HG02623 (cell line): ENCODE data around the gene ANK2.

ENCODE experiments used
- ATAC-seq: cut with Tn5 transposase; IDR thresholded peaks from one replicate; pipeline ENCODE4 v1.9.1; 2021; ENCODE audit warnings: moderate library complexity; ENCODE audit not compliant: unreplicated experiment

ANK2 gene

DNA sequence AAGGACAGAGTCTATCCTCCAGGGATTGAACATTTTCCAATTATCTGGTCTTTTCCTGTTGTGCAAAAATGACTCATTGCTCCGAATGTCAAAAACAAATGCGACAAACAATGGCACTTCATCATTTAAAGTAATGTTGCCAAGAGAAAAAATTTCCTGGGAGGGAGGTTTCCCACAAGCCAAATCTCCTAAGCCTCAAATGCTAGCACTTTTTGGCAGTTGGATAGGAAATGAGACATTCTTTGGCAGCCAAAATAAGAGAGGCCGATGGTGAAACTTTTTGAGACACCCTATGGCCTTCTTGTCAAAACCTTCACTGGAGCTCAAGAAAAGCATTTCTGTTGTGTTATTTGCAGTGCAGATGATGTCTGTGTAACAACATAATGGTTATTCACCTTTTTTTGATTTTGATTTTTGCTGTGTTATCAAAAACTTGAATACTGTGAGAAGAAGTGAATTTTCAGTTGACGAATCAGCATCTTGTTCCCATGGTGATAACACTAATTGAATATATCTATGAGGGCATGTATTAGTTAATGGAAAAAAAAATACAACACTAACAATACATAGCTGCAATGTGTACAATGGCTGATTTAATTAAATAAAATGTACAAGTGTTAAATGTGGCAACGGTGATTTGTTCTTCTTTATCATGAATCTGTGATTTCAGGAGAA lies 333.8 kb downstream of the ANK2 start:
- no peak for ATAC-seq

DNA sequence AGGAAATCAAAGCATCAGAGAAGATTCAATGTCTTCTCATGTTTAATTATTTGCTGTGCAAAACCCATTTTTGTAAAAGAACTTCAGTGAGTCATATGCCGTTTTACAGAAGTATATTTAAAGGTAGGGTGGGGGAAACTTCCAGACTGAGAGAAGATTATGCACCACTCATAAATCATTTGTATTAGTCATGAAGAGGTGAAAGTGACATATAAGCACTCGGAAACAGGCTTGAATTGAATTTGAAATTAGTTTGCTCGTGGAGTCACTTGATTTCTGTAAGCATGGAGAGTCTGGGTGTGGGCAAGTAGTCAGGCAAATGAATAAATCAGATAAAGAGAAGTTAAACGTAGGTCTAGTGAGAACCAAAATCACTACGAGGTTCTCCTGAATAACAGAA lies 335.1 kb downstream of the ANK2 start:
- no peak for ATAC-seq

DNA sequence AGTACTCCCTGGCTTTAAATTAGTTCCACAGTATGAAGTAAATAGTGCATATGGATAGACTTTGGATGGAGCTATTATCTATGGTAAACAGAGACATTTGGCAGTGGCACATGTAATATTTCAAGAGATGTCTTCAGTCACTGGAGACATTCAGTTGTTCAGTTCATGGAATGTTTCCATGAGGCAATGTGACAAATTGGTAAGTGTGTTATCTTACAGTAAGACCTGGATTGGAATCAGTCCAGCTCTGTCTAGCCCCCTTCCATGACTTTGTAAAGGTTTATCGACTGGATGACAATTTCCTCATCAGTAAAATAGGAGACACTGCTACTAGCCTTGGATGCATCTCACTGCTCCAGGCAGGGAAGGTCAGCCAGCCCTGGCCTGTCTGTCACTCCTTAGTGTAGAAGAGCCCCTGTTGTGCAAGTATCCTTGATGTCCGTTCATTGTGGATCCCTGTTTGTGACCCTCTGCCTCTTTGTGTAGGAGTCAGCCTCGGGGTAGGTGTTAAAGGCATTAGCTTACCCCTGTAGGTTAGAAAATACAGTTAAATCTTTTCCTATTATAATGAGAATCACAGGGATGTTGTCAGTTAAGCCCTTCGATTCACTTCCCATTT lies 335.9 kb downstream of the ANK2 start:
- no peak for ATAC-seq

DNA sequence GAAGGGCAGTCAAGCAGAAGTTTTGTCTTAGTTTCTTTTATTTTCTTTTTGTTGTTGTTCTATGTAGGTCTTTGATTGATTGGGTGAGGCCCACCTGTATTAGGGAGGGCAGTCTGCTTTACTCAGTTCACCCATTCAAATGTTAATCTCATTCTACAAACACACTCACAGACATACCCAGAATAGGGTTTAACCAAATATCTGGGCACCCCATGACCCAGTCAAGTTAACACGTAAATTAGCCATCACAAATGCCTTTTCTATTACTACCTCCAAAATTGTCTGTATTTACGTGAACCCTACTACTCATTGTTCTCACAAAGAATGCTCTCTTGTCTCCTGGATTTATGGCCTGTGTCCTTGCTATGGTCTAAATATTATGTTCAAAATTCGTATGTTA lies 339.7 kb downstream of the ANK2 start:
- ATAC-seq = no peak

DNA sequence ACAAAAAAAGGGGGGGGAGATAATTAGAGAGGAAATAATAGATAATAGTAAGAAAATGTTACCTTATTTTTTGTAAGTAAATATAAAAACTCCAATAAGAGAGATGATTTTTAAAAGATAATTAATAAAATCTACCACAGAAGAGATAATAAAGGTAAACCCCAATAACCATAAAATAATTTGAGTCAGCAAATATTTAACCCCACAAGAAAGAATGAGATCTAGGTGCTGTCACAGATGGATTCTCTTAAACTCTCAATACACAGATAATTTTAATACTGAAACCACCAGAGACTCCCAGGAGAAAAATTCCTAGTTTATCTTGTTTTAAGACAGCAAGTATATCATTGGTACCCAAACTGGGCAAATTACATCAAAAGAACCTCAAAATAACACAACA lies 341.4 kb downstream of the ANK2 start:
- no peak for ATAC-seq

DNA sequence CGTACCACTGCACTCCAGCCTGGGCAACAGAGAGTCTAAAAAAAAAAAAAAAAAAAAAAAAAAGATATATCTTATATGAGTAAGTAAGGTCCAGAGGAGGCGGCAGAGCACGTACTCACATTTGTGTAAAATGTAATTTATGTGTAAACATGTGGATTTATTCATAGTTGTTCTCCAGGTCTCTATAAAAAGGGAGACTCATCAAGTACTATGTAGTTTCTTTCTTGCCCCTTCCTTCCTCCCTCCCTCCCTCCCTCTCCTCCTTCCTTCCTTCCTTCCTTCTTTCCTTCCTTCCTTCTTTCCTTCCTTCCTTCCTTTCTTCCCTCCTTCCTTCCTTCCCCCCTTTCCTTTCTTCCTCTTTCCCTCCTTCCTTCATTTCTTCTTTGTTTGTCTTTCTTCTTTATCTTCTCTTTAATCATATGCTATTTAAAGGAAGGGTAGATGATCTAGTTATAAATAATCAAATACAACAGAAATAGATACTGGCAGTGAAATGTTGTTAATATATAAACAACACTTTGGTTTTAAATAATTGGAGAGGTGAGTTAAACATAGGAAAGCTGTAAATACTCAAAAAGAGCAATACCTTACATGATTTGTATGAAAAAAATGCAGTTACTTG lies 344.8 kb downstream of the ANK2 start:
- ATAC-seq = no peak

DNA sequence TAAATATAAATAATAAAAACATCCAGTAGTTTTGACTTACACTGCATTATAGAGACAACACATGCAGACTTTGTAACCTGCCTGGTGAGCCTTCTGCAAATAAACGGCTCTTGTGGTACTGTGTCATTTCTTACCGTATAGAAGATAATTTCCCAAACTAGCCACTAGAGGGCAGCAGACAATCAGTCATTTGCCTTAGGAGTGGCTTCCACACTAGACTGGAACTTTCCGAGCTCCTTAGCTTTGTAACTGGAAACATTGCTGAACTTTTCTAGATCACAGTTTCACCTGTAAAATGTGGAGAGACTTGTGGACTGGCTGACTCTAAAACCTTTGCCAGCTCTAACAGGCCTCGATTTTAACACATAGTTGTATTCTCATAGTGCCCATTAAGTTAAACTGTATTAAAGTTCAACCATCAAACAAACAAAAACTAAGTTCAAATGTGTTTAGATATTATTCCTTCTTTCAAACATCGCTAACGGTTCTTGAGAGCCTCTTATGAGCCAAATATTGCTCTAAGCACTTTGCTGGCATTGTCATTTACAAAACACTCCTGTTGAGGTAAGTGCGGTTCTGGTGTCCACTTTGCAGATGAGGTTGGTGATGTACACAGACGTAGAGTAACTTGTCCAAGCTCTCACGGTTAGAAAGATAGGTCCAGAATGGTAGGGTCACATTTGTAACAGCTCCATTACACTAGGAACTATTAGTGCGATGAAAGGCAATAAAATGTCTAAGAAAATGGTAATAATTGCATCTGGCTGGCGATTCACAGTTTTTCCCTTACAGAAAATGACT lies 345.5 kb downstream of the ANK2 start:
- ATAC-seq = peak; percentile 92

DNA sequence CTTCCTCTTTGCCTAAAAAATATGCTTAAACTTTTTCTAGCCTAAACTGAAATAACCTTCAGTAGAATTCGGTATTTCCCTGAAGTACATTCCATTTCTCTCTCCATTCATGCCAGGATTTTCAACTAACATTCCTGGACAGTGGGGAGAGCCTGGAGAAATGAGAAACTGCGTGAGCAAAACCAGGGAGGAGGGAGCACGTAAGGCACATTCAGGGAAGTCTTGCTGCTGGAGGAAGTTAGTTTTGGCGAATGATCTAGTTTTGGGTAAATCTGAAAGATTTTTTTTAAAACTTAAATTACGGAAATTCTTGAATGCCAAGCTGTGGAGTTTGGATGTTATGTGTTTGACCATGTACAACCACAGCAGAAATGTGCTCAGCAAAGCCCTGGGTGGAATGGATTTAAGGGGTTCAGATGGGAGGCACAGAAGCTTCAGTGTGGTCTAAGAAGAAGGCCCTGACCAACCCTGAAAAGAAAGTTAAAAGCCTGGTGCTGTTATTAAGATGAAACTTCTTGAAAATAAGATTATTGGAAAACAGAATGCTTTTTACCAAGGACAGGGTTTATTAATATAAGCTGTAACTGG lies 347.8 kb downstream of the ANK2 start:
- ATAC-seq = no peak

DNA sequence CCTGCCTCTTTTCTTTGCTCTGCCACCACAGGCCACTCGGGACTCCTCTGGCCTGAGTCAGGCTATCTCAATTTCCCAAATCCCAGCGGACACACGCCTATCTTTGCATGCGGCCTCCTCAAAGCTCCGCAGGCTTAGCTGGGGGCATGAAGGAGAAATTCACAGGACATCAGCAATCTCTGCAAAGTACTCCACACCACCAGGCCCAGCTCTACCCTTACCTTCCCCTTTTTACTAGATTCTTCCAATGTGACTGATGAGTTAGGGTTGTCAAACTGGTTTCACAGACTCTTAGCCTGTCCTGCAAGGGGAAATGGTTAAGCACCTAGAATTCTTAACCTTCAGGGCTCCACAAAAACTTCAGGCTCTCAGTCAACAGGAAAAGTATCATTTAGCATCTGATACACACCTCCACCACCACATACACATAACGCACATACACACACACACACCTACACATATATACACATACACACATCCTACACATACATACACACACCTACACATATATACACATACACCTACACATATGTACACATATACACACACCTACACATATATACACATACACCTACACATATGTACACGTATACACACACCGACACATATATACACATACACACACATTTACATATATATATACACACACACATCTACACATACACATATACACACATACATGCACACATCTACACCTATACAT lies 349.1 kb downstream of the ANK2 start:
- no peak for ATAC-seq

DNA sequence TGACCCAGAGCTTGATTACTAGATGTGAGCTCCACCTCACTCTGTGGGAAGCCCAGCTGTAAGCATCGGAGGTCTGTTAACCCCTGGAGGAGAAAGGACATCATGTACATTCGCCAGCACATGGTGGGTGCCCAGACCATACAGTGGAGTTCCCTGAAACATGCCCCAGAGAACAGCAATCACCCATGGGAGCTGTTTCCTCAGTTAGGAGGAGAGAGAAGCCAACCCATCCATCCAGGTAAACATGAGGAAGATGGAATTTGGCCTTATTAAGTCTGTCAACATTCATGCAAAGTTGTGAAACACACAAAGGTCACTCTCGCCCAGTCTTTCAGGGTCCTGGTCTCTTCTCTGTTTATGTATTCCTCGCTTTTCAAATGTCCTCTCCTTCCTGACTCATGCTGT lies 354.7 kb downstream of the ANK2 start:
- ATAC-seq = no peak

DNA sequence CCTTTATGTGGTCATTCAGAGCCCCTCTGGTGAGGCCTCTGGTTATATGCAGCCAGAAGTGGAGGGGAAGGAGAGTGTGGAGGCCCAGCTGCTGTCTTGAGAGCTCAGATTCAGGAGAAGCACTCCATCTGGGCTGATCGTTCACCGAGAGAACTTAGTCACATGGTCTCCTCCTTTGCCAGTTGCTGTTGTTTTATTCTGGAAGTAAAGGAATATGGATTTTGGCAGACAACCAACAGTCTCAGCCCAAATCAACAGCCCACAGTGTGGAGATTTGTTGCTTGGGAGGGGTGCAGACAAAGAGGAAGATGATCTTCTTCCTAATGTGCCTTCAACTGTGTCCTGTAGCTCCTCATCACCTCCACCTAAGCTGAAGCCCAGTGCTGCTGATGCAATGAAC lies 355.4 kb downstream of the ANK2 start:
- no peak for ATAC-seq

DNA sequence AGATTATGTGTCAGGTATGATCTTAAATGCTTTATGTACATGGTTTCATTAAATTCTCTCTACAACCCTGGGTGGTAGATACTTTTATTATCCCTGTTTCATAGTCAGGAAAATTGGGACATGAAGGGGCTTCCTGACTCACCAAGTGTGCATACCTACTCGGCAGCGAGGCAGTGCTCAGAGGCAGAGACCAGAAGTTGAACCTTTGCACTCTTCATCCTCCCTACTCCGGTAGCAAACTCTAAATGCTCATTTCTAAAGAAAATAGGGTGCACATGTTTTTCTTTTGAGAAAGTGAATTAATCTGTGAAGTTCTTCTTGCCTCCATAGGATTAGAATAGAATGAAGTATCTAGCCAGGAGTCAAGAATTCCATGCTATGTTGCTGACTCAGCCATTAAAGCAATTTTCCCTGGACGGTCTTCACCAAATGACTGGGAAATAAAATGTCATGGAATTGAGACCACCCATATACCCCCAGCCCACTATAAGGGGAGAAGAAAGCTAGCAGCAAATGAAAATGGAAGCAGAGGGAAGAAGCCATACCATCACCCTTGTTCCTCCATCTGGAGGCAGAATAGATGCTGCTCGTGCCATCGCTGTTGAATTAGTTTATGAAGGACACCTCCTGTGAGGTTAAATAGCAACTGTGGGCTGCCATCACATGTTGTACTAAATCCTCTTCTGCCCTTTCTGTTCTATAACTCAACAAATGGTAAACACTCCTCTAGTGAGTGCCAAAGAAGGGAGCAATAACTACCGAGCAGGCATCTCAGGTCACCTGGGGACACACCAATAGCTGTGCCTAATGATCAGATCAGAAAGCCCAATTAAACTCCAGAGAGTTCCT lies 356.6 kb downstream of the ANK2 start:
- no peak for ATAC-seq

DNA sequence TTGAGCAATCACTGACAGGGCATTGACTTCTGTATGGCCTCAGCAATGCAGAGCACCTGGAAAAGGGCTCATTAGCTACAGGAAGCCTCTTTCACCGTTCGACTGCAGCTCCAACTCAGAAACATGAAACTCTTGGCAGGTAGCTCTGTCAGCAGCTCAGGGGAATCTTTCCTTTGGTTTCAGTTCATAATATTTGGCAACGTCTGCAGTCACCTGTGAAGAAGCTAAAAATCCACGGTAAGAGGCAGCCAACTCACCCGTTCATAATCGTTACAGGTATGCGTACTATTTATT lies 357.2 kb downstream of the ANK2 start:
- ATAC-seq = no peak

DNA sequence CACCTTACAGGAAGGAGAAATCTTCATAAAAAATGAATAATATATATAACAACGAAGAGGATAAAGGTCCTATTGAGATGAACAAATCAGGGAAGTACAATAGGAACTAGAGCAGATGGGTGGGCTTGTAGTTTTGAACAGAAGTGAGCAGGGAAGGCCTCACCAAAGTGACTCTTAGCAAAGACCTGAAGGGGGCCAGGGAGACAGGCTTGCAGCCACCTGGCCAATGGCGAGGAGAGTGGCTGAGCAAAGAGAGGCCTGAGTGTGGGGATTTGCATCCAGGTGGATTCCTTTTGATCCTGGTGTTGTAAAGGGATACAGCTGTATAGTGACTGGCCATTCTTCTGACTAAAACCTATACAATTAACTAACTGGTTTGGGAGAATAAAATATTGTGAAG lies 358.0 kb downstream of the ANK2 start:
- no peak for ATAC-seq

DNA sequence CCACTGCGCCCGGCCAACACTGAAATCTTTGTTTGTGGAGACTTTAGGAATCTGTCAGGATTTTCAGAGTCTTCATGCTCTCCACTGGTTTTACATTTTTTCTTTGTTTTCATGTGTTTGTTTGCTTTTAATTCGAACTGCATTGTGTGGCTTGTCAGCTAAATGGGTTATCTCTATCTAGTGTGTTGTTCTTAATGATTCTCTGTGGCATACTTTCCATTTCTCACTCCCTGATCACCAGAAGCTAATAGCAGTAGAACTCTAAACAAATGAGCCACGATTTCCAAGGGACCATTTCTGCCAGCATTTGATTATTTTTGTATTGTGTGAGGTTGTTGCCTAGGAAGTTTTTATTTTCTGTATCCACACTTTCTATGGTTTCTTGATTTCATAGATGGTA lies 359.7 kb downstream of the ANK2 start:
- no peak for ATAC-seq

DNA sequence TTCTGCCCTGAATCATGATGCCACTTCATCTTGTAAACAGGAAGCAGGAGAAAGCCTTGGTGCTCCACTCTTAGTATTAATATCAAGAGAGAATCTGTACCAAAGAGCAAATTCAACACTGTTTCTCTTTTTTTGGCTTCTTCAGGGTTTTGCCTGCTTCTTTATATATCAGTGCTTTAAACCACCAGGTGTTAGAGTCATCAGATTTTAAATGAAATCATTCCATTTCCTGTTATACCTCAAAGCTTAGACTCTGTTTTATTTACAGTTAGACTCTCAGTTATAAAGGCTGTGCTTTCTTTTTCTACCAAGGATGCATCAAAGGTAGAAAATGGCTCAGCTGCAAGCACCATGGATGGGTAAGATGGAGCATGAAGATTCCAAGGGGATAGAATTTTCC lies 361.2 kb downstream of the ANK2 start:
- ATAC-seq = no peak

DNA sequence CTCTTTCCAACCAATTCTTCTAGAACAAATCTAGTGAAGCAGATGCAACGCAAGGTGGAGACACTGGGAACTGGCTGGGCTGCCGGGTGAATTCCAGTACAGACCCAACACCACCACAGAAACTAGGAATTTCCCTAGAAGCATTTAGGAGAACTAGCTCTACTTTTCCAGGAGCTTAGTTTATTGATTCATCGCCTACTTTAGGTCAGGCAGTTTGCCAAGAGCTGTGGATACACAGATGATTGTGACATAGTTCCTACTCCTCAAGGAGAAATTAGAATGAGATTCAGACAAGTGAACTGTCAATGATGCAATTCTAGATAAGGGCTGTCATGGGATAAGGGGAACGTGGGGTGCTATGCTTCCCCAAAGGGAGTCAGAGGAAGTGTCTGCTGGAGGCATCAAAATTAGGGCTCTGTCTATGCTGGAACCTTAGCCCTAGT lies 362.1 kb downstream of the ANK2 start:
- no peak for ATAC-seq

DNA sequence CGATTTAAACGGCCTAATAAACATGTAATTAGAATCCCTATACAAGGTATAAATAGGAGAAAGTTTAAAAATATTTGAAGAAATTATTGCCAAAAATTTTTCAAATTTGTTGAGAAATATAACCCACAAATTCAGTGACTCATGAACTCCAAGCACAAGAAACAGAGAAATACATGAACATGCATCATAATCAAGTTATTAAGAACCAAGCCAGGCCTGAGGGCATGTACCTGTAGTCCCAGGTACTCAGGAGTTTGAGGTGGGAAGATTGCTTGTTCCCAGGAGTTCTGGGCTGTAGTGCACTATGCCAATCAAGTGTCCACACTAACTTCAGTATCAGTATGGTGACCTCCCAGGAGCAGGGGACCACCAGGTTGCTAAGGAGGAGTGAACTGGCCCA lies 370.2 kb downstream of the ANK2 start:
- ATAC-seq = no peak

DNA sequence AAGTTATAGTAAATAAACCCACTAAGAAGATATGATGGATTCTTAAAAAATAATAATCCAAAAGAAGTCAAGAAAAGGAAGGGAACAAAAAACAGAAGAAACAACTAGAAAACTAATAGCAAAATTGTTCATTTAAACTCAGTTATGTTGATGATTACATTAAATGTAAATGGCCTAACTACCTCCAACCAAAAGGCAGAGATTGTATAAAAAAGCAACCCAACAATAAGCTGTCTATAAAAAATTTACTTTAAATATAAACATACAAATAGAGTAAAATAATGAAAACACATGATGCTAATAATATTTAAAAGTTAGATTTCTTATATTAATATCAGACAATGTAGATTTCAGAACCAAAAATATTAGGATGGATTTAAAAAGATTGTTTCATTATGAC lies 371.5 kb downstream of the ANK2 start:
- ATAC-seq = no peak

DNA sequence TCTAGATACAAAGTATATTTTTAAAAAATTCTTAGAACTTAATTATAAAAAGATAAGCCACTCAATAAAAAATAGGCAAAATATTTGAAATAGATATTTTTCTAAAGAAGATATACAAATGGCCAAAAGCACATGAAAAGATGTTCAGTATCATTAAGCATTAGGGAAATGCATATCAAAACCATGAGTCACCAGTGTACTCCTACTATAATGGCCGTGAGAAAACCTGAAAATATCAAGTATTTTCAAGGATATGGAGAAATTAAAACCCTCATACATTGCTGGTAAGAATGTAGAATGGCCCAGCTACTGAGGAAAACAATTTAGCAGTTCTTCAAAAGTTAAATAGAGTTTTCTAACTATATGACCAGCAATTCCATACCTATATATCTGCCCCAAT lies 374.2 kb downstream of the ANK2 start:
- ATAC-seq = no peak
